ELR (cell line): ENCODE data around the gene BBS9.
"Not testable (repeated sequence)": the region's sequence is repeated elsewhere in the genome, so short reads cannot be mapped to it uniquely, and the experiment has no call there.

Experiments used
- DNase-seq: peaks from one replicate; pipeline ENCODE4 v3.0.0-alpha.2; 2015; ENCODE audit warnings: low read depth

The BBS9 gene

GRCh38 chr7:33276729-33277128 lies 147.4 kb downstream of the BBS9 start:
- DNase-seq: no peak

DNA sequence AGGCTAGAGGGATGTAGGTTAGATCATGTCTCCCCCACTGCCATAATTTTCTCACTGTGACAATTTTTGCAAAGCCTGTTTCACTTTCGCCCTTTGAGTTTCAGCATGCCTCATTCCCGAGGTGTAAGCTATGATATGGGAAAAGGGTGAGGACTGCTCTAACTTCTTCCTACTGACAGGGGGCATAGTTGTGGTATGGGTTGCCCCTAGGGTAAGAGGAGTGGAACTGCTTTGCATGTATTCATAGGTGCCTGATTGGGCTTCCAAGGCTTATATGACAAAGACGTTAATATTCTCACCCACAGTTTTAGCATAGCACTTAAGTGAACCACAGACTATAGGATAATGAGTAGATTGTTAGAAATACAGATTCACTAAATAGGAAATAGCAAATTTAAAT lies 148.7 kb downstream of the BBS9 start:
- peak; percentile 13 for DNase-seq

GRCh38 chr7:33286501-33286900 lies 157.1 kb downstream of the BBS9 start:
- DNase-seq: no peak

DNA sequence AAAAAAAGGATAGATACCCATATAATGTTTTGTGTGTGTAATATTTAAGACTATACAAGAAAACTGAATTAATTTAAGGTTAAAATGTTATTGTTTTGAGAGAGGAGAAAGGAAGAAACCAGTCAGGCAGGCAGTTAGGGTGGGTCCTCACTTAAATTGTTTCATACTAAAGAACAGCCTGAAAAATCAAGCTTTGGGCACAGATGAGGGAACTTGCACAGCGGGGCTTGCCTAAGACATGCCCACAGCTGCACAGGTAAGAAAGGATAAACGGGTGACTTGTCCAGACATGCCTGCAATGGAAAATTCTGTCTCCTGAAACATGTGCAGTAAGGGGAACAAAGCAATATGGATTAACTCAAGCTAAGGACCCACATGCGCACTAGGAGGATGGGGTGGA lies 158.4 kb downstream of the BBS9 start:
- DNase-seq: no peak

GRCh38 chr7:33298848-33299247 lies 169.5 kb downstream of the BBS9 start:
- DNase-seq: no peak

GRCh38 chr7:33299425-33299824 lies 170.1 kb downstream of the BBS9 start:
- DNase-seq: no peak

GRCh38 chr7:33300131-33300530 lies 170.8 kb downstream of the BBS9 start:
- DNase-seq: no peak

DNA sequence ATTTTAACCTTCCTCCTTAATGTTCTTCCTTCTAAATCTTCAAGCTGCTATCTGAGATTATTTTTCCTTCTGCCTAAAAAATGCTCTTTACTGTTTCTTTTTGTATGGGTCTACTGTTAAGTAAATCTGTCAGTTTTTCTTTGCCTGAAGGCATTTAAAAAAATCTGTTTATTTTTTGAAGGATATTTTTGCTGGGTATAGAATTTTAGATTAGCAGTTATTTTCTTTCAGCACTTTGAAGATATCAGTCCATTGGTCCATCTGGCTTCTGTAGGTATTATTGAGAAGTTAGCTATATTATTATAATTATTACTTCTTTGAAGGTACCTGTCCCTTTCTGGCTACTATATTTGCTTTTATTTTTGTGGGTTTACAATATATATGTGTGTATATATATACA lies 171.4 kb downstream of the BBS9 start:
- DNase-seq: no peak

- not testable (repeated sequence) for DNase-seq
These were observed 174.7 kb downstream of the BBS9 start for GRCh38 chr7:33303978-33304557.

DNA sequence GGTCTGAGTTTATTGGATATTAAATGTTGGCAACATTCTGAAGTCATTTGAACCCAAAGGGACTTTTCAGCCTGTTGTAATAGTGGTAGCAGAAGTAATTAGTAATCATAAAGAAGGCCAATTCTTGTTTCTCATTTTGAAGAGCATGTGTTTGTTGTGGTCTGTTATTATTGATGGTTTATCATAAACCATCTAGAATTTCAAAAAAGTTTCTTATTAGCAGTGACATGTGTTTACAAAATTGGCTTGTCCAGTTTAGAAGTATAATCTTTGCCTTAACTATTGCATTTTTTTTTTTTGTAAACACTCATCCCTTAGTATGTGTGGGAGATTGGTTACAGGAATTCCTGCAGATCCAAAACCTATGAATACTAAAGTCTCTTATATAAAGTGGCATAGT lies 177.8 kb downstream of the BBS9 start:
- no peak for DNase-seq

DNA sequence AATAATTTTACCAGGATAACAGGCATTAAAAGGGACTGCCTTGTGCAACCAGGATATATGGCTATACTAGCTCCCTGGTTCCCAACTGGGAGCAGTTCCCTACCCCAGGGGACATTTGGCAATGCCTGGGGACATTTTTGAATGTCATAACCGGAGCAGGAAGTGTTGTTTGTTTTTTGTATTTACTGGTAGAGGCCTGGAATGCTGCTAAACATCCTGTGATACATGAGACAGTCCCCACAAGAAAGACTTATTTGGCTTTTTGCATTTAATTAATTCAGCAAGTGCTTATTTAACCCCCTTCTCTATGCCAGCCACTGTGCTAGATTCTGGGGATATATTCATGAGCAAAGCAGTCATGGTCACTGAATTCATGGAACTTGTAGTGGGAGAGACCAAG lies 181.2 kb downstream of the BBS9 start:
- DNase-seq: no peak

GRCh38 chr7:33325754-33326484 lies 196.6 kb downstream of the BBS9 start:
- DNase-seq: no peak

DNA sequence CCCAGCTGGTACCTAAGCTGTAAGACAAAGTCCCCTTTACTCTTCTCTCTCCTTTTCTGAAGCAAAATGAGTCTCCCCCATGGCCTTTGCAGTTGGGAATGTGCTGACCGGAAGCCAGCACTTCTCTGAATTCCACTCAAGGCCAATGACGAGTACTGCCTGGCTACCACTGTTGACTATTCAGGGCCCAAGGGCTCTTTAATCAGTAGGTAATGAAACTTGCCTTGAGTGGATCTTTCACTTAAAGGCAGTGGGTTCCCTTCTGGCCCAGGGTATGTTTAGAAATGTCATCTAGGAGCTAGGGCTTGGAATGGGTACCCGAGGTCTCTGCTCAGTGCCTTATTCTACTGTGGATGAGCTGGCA lies 197.1 kb downstream of the BBS9 start:
- no peak for DNase-seq

DNA sequence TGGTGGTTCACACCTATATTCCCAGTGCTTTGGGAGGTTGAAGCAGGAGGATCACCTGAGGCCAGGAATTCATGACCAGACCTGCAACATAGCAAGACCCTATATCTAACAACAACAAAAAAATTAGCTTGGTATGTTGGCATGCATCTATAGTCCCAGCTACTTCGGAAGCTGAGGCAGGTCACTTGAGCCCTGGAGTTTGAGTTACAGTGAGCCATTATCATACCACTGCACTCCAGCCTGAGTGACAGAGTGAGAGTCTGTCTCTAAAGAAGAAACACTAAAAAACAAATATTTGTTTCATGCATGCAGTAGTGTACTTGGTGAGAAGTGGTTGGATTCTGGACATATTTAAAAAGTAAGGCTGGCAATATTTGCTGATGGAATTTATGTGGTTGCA lies 198.1 kb downstream of the BBS9 start:
- DNase-seq: no peak

DNA sequence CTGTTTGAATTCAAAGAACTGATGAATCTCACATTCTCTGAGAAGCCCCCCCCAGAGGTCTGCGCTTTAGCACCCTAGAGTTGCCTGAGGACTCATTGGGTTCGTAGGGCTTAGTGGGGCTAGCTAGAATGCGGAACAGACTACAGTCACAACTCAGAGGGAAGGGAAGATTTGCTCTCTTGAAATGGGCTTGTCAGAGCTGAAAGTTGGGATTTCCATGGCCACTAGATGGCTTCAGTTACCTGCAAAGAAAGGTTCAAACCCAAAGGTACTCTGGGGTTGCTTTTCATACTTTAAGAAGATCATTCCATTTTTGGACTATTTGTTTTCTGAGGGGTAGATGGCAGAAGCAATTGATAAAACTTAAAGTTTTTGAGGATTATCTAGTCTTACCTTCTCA lies 205.0 kb downstream of the BBS9 start:
- DNase-seq: peak; percentile 33

DNA sequence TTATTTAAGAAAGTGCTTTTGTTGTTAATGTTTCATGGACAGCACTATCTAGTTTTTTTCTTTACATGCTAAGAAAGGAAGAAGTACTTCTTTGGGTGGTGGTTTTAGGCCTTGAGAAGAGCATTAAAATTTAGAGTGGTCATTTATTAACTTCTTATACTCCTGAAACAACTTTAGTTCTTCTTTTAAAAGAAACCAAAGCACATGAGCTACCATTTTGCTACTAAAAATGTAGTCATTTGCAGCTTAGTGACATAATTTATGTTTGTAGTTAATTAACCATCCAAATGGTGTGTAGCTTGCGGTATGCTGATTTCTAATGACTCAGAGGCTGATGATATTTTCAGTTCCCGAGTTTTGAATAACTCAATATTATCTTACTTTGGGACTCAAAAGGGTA lies 207.5 kb downstream of the BBS9 start:
- no peak for DNase-seq

DNA sequence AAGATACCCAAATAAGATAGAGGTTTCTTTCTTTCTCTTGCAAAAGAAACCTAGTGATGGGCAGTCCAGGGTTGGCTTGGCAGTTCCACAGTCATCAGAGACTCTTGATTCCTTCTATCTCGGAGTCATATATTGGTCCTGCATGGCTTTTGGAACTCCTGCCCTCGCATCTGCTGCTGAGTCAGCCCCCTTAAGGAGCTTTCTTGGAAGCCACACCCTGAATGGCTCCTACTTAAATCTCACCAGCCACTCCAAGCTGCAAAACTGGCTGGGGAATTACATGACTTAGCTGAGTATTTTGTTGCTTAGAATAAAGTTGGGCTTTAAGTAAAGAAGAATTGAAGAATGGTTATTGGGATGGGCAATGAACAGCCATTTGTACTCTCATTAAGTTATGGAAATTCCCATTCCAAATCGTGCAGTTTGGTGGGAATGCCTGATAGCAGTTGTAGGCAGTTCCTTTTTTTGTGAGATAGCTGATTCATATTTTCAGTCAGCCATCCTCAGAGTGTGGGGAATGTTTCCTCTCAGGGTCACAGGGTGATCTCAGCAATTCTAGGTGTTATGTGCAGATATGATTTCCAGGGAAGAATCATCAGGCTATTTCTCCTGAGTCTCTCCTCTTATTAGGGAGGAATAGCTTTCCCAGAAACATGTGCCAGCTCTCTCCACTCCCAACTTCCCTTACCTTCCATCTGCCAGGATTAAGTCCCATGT lies 209.9 kb downstream of the BBS9 start:
- DNase-seq: peak; percentile 12

- no peak for DNase-seq
These were observed 216.7 kb downstream of the BBS9 start for GRCh38 chr7:33346055-33346454.

DNA sequence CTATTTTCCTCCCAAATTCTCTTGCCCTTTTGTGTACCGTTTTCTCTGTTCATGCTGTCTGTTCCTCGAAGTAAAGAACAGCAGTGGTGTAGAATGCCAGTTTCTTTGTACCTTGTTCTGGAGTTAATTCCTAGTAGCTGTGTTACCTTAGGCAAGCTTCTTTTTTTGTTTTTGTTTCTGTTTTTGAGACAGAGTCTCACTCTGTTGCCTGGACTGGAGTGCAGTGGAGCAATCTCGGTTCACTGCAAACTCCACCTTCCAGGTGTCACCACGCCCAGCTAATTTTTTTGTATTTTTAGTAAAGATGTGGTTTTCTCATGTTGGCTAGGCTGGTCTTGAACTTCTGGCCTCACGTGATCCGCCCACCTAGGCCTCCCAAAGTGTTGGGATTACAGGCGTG lies 221.2 kb downstream of the BBS9 start:
- DNase-seq: no peak

DNA sequence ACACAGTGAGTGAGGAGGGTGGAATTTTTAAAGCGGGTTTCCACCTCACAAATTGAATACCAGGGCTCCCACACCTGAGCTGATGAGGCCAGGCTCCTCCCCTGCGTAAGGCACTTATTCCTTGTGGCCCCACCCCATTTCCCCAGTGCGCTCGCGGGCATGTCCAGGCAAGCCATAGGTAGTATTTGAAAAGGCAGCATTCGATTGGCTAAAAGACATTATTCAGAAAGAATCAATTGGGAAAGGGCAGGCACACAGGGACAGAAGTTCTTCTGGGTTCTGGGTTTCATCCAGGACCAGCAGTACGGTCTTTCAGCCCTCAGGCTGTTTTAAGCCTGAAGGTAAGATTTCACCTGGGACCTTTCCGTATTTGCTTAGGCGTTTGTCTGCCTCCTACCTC lies 222.3 kb downstream of the BBS9 start:
- DNase-seq: no peak

DNA sequence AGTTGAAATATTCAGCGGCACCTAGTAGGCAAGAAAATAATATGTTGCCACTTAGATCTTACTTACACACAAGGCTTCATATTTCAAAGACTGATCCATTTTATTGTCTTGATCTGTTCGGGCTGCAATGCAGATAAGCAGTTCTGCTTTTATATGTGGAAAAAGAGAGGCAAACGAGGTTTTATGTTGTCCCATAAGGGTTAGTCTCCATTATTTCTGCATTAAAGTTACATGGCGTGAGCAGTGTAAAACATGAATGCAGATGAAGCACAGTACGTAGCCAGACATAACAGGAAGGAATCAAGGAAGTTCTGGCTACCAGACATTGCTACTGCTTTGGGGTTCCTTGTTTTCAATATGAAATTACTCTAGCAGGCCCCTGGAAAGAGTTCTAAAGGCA lies 224.8 kb downstream of the BBS9 start:
- DNase-seq: no peak

DNA sequence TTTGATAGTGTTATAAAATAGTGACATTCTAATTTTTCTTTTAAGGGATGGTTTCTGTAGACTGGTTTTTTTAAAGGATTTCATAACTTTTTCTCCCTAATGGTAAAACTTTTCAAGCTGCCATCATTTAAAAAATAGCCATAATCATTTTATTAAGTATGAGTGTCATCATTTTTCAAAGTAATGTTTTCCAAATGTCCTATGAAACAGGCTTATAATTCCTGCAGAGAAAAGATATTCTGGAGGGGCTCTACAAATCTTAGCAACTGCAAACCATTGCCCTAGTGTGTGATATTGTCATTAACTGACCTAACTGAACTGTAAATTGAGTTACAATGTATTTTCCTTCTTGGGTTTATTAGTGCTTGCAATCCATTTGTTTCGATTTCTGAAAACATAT lies 226.0 kb downstream of the BBS9 start:
- DNase-seq: no peak

- no peak for DNase-seq
These were observed 227.0 kb downstream of the BBS9 start for GRCh38 chr7:33356336-33356735.

DNA sequence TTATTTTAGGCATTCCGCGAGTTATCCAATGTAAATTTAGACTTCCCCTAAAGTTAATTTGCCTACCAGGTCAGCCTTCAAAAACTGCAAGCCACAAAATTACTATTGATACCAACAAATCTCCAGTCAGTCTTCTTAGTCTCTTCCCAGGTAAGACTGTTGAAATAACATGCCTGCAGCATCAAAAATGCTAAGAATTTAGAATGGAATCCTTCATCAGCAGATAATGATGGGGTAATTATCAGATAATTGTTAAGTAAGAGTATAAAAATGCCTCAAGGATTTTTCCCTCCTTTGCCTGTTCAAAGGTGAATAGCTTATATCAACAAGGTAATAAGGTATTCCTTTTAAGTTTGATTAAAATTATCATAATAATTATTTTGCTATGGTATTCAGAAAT lies 228.5 kb downstream of the BBS9 start:
- no peak for DNase-seq
